Ectodermal cell (in vitro differentiated cells): Measurements from ENCODE around the gene C19orf44.

ENCODE experiments used
- H3K27ac ChIP-seq: 2 replicates; pipeline ENCODE4 v1.7.0; 2013; ENCODE audit warnings: mild to moderate bottlenecking, low read depth, low read length; ENCODE audit not compliant: insufficient read depth, poor library complexity, severe bottlenecking
- H3K27me3 ChIP-seq: 2 replicates; pipeline ENCODE4 v1.7.0; 2013; ENCODE audit warnings: mild to moderate bottlenecking, low read length; ENCODE audit not compliant: insufficient read depth, control insufficient read depth, poor library complexity, severe bottlenecking
- H3K36me3 ChIP-seq: one replicate; pipeline ENCODE4 v1.7.0; 2013; ENCODE audit warnings: low read length; ENCODE audit not compliant: control insufficient read depth, insufficient read depth
- H3K4me1 ChIP-seq: one replicate; pipeline ENCODE4 v1.7.0; 2013; ENCODE audit warnings: low read length; ENCODE audit not compliant: control insufficient read depth, insufficient read depth
- H3K4me3 ChIP-seq: 2 replicates; pipeline ENCODE4 v1.7.0; 2013; ENCODE audit warnings: low read depth, low read length, control low read depth; ENCODE audit not compliant: insufficient read depth
- H3K9me3 ChIP-seq: 2 replicates; pipeline ENCODE4 v1.7.0; 2013; ENCODE audit warnings: mild to moderate bottlenecking, low read length, moderate library complexity; ENCODE audit not compliant: control insufficient read depth
- WGBS, 2 experiments: methylation state at CpG; one replicate each; pipeline ENCODE4 v1.1.7; 2013; ENCODE audit warnings: missing lambda C conversion rate in 2 of 2; 5-methylcytosine and 5-hydroxymethylcytosine counted together

Gene C19orf44

GRCh38 chr19:16457954-16458331 is 38.3 kb upstream of the C19orf44 start:
- 82% methylated on average over 8 of the region's 8 CpGs for WGBS, 2 experiments

GRCh38 chr19:16458391-16459341 is 37.5 kb upstream of the C19orf44 start:
- Histone ChIP-seq H3K36me3 (no peaks in the 10 kb centered on the region), H3K4me1 (peaks cover 20% of the 10 kb centered on the region), H3K4me3 (no peak overlapping the region), H3K27me3 (no peaks in the 10 kb centered on the region), H3K27ac (no peak overlapping the region), H3K9me3 (no peaks in the 10 kb centered on the region)
- WGBS, 2 experiments = 87 to 89% methylated on average over 25 of the region's 25 CpGs

More at GRCh38 chr19:16457954-16458331, 38.3 kb upstream of the C19orf44 start:
- H3K4me3 ChIP-seq = no peak overlapping the region
- peaks cover 20% of the 10 kb centered on the region for H3K4me1 ChIP-seq
- no peaks in the 10 kb centered on the region for H3K27me3 ChIP-seq
- no peaks in the 10 kb centered on the region for H3K36me3 ChIP-seq
- H3K27ac ChIP-seq = no peak overlapping the region
- no peaks in the 10 kb centered on the region for H3K9me3 ChIP-seq

- Histone ChIP-seq H3K27me3 (no peaks in the 10 kb centered on the region), H3K27ac (no peak overlapping the region), H3K4me3 (no peak overlapping the region), H3K36me3 (no peaks in the 10 kb centered on the region), H3K9me3 (no peaks in the 10 kb centered on the region), H3K4me1 (peaks cover 14% of the 10 kb centered on the region)
- 72 to 92% methylated on average over 3 of the region's 3 CpGs for WGBS, 2 experiments
These were observed 36.5 kb upstream of the C19orf44 start for GRCh38 chr19:16459680-16460079.

- Histone ChIP-seq H3K36me3 (no peaks in the 10 kb centered on the region), H3K4me1 (peaks cover 14% of the 10 kb centered on the region), H3K9me3 (no peaks in the 10 kb centered on the region), H3K27ac (no peak overlapping the region), H3K27me3 (no peaks in the 10 kb centered on the region), H3K4me3 (no peak overlapping the region)
- WGBS, 2 experiments = 94% methylated on average over 8 of the region's 8 CpGs
These were observed 35.7 kb upstream of the C19orf44 start for GRCh38 chr19:16460454-16460853.

- H3K4me1 ChIP-seq = peaks cover 14% of the 10 kb centered on the region
- no peaks in the 10 kb centered on the region for H3K27me3 ChIP-seq
- H3K27ac ChIP-seq = no peak overlapping the region
- no peak overlapping the region for H3K4me3 ChIP-seq
- H3K9me3 ChIP-seq = no peaks in the 10 kb centered on the region
- 88 to 90% methylated on average over 9 of the region's 9 CpGs for WGBS, 2 experiments
- no peaks in the 10 kb centered on the region for H3K36me3 ChIP-seq
These were observed 34.6 kb upstream of the C19orf44 start for GRCh38 chr19:16461630-16462051.

- 89 to 91% methylated on average over 6 of the region's 6 CpGs for WGBS, 2 experiments
- H3K4me1 ChIP-seq = peaks cover 11% of the 10 kb centered on the region
- no peaks in the 10 kb centered on the region for H3K9me3 ChIP-seq
- H3K27ac ChIP-seq = no peak overlapping the region
- H3K27me3 ChIP-seq = no peaks in the 10 kb centered on the region
- no peak overlapping the region for H3K4me3 ChIP-seq
- no peaks in the 10 kb centered on the region for H3K36me3 ChIP-seq
These were observed 33.4 kb upstream of the C19orf44 start for GRCh38 chr19:16462757-16463250.

- no peak overlapping the region for H3K4me3 ChIP-seq
- peaks cover 5% of the 10 kb centered on the region for H3K4me1 ChIP-seq
- H3K9me3 ChIP-seq = no peaks in the 10 kb centered on the region
- H3K36me3 ChIP-seq = no peaks in the 10 kb centered on the region
- H3K27ac ChIP-seq = no peak overlapping the region
- 94 to 97% methylated on average over 6 of the region's 6 CpGs for whole genome bisulfite sequencing, 2 experiments
- no peaks in the 10 kb centered on the region for H3K27me3 ChIP-seq
These were observed 32.7 kb upstream of the C19orf44 start for GRCh38 chr19:16463341-16463990.

GRCh38 chr19:16463991-16464575 is 32.1 kb upstream of the C19orf44 start:
- no peak overlapping the region for H3K27ac ChIP-seq

GRCh38 chr19:16465239-16465638 is 31.0 kb upstream of the C19orf44 start:
- Histone ChIP-seq H3K27me3 (no peaks in the 10 kb centered on the region), H3K36me3 (no peaks in the 10 kb centered on the region), H3K4me1 (peaks cover 6% of the 10 kb centered on the region), H3K4me3 (no peak overlapping the region), H3K27ac (no peak overlapping the region), H3K9me3 (no peaks in the 10 kb centered on the region)
- 90 to 95% methylated on average over 5 of the region's 5 CpGs for WGBS, 2 experiments

More at GRCh38 chr19:16463991-16464575, 32.1 kb upstream of the C19orf44 start:
- H3K4me3 ChIP-seq = no peak overlapping the region
- H3K36me3 ChIP-seq = no peaks in the 10 kb centered on the region
- peaks cover under 1% of the 10 kb centered on the region for H3K4me1 ChIP-seq
- 89 to 91% methylated on average over 12 of the region's 12 CpGs for WGBS, 2 experiments
- no peaks in the 10 kb centered on the region for H3K27me3 ChIP-seq
- H3K9me3 ChIP-seq = no peaks in the 10 kb centered on the region
